Measurements from ENCODE around the gene C5orf63.

DNA sequence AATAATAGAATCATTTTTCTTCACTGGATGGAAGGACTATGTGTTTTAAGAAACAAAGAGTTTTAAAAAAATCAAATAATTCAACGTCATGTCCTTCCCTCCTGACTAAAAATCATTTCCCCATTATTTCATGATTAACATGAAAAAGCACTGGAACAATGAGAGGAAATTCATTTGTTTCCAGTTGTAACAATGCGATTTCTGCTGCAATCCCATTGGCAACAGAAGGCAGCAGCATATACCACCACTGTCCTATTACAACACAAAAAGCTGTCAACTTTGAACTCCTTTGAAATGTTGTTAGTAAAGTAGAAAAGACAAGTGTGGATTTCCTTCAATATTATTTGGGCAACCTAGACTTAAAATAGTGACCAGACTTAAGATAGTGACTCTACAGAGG is 3.1 kb downstream of the C5orf63 start:
- TF ChIP-seq EZH2 (optimal IDR thresholded peaks at IDR 0.05; ENCODE audit: low read depth, low read length) (no peak), EZH2phosphoT487 (IDR thresholded peaks at IDR 0.05; ENCODE audit: low read length) (no peak)
- TF ChIP-seq, protein P1, sequence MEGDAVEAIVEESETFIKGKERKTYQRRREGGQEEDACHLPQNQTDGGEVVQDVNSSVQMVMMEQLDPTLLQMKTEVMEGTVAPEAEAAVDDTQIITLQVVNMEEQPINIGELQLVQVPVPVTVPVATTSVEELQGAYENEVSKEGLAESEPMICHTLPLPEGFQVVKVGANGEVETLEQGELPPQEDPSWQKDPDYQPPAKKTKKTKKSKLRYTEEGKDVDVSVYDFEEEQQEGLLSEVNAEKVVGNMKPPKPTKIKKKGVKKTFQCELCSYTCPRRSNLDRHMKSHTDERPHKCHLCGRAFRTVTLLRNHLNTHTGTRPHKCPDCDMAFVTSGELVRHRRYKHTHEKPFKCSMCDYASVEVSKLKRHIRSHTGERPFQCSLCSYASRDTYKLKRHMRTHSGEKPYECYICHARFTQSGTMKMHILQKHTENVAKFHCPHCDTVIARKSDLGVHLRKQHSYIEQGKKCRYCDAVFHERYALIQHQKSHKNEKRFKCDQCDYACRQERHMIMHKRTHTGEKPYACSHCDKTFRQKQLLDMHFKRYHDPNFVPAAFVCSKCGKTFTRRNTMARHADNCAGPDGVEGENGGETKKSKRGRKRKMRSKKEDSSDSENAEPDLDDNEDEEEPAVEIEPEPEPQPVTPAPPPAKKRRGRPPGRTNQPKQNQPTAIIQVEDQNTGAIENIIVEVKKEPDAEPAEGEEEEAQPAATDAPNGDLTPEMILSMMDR (IDR thresholded peaks at IDR 0.05; ENCODE audit: low read length): no peak
